ENCODE results near the gene HAX1.

DNA sequence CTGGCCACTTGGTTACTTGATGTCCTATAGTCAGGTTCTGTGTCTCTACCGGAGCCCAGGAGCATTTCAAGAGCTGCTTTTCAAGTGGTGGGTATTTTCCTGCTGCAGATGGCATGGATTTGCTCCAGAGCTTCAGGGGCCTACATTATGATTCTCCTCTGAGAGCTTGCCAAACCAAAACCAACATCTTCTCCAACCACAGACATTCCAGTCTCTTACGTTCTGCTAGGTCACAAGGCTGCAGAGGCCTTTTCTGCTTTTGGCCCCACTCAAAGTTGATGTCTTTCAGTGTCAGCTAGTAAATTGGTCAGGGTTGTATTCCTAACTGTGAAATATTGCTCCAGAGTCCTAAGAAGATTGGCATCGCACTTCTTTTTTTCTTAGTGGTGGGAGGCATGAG is 33.7 kb downstream of the HAX1 start:
- TF ChIP-seq, protein P1, sequence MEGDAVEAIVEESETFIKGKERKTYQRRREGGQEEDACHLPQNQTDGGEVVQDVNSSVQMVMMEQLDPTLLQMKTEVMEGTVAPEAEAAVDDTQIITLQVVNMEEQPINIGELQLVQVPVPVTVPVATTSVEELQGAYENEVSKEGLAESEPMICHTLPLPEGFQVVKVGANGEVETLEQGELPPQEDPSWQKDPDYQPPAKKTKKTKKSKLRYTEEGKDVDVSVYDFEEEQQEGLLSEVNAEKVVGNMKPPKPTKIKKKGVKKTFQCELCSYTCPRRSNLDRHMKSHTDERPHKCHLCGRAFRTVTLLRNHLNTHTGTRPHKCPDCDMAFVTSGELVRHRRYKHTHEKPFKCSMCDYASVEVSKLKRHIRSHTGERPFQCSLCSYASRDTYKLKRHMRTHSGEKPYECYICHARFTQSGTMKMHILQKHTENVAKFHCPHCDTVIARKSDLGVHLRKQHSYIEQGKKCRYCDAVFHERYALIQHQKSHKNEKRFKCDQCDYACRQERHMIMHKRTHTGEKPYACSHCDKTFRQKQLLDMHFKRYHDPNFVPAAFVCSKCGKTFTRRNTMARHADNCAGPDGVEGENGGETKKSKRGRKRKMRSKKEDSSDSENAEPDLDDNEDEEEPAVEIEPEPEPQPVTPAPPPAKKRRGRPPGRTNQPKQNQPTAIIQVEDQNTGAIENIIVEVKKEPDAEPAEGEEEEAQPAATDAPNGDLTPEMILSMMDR (IDR thresholded peaks at IDR 0.05), result no peak
- no peak for TF ChIP-seq POLR2A (IDR thresholded peaks at IDR 0.05)
